Peyer's patch (tissue), 4 donors: ENCODE results near the gene ZNF428.

Source experiments
- POLR2A ChIP-seq, 2 donors: fragments of 450-650 bp; IDR thresholded peaks; one replicate each; pipeline ENCODE4 v1.5.1; 2017; ENCODE audit warnings: antibody characterized with exemption in 2 of 2, mild to moderate bottlenecking in 2 of 2, moderate library complexity in 2 of 2
- TF ChIP-seq, protein P1 (sequence below), 6 experiments: fragments of 450-650 bp in 4 of 6; fragments of 200-600 bp in 2 of 6; sonication (generic) in 1 of 6; IDR thresholded peaks; one replicate each; pipeline ENCODE4 v1.5.1; 2017 to 2019; ENCODE audit warnings: antibody characterized with exemption in 6 of 6, mild to moderate bottlenecking in 3 of 6, moderate library complexity in 1 of 6

GRCh38 chr19:43616954-43617353 lies 2.5 kb downstream of the ZNF428 start:
- no peak for TF ChIP-seq POLR2A (IDR thresholded peaks at IDR 0.05)
- TF ChIP-seq, protein P1, sequence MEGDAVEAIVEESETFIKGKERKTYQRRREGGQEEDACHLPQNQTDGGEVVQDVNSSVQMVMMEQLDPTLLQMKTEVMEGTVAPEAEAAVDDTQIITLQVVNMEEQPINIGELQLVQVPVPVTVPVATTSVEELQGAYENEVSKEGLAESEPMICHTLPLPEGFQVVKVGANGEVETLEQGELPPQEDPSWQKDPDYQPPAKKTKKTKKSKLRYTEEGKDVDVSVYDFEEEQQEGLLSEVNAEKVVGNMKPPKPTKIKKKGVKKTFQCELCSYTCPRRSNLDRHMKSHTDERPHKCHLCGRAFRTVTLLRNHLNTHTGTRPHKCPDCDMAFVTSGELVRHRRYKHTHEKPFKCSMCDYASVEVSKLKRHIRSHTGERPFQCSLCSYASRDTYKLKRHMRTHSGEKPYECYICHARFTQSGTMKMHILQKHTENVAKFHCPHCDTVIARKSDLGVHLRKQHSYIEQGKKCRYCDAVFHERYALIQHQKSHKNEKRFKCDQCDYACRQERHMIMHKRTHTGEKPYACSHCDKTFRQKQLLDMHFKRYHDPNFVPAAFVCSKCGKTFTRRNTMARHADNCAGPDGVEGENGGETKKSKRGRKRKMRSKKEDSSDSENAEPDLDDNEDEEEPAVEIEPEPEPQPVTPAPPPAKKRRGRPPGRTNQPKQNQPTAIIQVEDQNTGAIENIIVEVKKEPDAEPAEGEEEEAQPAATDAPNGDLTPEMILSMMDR (IDR thresholded peaks at IDR 0.05), result no peak
